ENCODE data around the gene PRX.
A peak's percentile ranks its signal among the peaks of the same experiment; 100 is the strongest.

Gene PRX

GRCh38 chr19:40453151-40453735 lies 40.1 kb upstream of the PRX start:
- DNase-seq (ENCODE audit: low read depth) = peak; percentile 23
- TF ChIP-seq CTCF (conservative IDR thresholded peaks at IDR 0.05; ENCODE audit: low read length) = no peak
- no peak overlapping the region for H3K4me3 ChIP-seq (ENCODE audit: low read length)

GRCh38 chr19:40452016-40452415 lies 38.8 kb upstream of the PRX start:
- no peak overlapping the region for H3K4me3 ChIP-seq (ENCODE audit: low read length)
- no peak for TF ChIP-seq CTCF (conservative IDR thresholded peaks at IDR 0.05; ENCODE audit: low read length)
- no peak for DNase-seq (ENCODE audit: low read depth)

DNA sequence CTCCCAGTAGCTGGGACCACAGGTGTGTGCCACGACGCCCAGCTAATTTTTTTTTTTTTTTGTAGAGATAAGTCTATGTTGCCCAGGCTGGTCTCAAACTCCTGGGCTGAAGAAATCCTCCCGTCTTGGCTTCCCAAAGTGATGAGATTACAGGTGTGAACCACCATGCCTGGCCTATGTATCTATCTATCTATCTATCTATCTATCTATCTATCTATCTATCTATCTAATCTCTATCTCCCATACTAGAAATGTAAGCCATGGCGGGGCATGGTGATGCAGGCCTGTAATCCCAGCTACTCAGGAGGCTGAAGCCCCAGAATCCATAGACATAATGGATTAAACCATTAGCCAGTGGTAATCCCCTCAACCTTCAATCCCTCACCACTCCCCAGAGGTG lies 37.5 kb upstream of the PRX start:
- no peak for TF ChIP-seq CTCF (conservative IDR thresholded peaks at IDR 0.05; ENCODE audit: low read length)
- DNase-seq (ENCODE audit: low read depth) = no peak
- H3K4me3 ChIP-seq (ENCODE audit: low read length) = no peak overlapping the region

DNA sequence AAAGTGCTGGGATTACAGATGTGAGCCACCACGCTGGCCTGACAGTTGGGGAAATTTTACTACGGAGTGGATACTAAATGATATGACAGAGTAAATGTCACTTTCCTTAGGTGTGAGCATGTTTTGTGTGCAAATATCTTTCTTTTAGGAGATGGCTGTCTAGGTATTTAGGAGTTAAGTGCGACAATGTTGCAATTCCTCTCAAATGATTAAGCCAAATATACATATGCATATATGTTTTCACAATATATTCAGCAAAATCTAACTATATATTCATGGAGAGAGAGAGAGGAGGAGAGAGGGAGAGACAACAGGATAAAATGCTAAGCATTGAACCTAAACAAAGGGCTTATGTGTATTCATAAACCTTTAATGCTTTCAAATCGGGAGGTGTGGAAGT lies 36.3 kb upstream of the PRX start:
- no peak for DNase-seq (ENCODE audit: low read depth)
- TF ChIP-seq CTCF (conservative IDR thresholded peaks at IDR 0.05; ENCODE audit: low read length) = no peak
- no peak overlapping the region for H3K4me3 ChIP-seq (ENCODE audit: low read length)

DNA sequence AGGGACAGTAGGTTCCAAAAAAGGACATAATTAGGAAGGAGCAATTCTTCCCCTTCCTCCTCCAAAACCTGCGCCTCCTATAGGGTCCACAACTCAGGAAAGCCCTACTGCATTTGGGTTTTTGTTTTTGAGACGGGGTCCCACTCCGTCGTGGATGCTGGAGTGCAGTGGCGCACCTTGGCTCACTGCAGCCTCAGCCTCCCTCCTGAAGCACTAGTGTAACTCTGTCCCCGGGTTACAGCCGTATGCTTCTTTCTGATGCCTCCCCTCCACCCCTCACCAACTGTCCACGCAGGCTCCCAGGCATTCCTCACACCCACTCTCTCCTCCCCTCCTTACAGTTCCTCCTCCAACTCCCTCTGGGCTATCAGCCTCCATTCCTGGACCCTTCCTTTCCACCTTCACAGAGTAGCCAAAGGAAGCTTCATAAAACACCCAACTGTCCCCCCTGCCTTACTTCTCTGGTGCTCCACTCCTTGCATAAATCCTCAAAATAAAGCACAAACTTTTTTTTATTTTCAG lies 33.1 kb upstream of the PRX start:
- H3K4me3 ChIP-seq (ENCODE audit: low read length) = no peak overlapping the region
- DNase-seq (ENCODE audit: low read depth) = no peak
- no peak for TF ChIP-seq CTCF (conservative IDR thresholded peaks at IDR 0.05; ENCODE audit: low read length)

- no peak overlapping the region for H3K4me3 ChIP-seq (ENCODE audit: low read length)
- peak; percentile 23 for DNase-seq (ENCODE audit: low read depth)
- TF ChIP-seq CTCF (conservative IDR thresholded peaks at IDR 0.05; ENCODE audit: low read length) = no peak
Measured at GRCh38 chr19:40445780-40446262, 32.6 kb upstream of the PRX start.

DNA sequence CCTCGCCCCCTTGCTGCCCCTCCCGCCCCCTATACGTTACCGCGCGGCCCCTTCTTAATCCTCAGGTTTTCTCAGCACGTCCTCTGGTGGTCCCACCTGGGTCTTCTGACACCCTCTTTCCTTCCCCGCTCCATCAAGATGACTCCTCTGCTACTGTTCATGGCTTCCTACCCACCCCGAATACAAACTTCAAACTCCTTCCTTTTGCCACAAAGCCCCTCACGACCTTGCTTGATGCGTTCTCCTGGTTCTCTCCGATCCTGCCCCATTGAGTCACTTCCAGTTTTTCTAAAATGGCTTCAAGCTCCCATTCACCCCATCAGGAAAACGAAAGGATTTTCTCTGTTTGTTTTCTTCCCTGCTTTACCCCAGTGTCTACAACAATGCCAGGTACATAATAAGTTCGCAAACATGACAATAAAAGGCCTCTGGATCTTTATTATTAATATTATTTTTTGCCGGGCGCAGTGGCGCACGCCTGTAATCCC lies 31.7 kb upstream of the PRX start:
- H3K4me3 ChIP-seq (ENCODE audit: low read length) = peak overlapping the region; percentile 90
- peak; percentile 30 for TF ChIP-seq CTCF (conservative IDR thresholded peaks at IDR 0.05; ENCODE audit: low read length)
- no peak for DNase-seq (ENCODE audit: low read depth)

All from AG10803 (cell line).